ENCODE measurements around the gene PRPSAP2.
"Not testable (repeated sequence)": the region's sequence is repeated elsewhere in the genome, so short reads cannot be mapped to it uniquely, and the experiment has no call there.

The PRPSAP2 gene

GRCh38 chr17:18956021-18956420, 98.1 kb downstream of the PRPSAP2 start:
- H3K9me3 ChIP-seq (ENCODE audit: control insufficient read depth in 2 of 2, low read length in 2 of 2); H3K27ac ChIP-seq (ENCODE audit: low read length); H3K4me3 ChIP-seq (ENCODE audit: low read length in 2 of 2); H3K27me3 ChIP-seq (ENCODE audit: control insufficient read depth in 1 of 2, insufficient read depth in 2 of 2, low read length in 2 of 2); H3K9ac ChIP-seq (ENCODE audit: low read length in 2 of 2); H3K36me3 ChIP-seq (ENCODE audit: control insufficient read depth in 2 of 2, insufficient read depth in 2 of 2, low read length in 2 of 2); H3K4me1 ChIP-seq (ENCODE audit: control insufficient read depth, insufficient read depth, low read length): not testable (repeated sequence)

DNA sequence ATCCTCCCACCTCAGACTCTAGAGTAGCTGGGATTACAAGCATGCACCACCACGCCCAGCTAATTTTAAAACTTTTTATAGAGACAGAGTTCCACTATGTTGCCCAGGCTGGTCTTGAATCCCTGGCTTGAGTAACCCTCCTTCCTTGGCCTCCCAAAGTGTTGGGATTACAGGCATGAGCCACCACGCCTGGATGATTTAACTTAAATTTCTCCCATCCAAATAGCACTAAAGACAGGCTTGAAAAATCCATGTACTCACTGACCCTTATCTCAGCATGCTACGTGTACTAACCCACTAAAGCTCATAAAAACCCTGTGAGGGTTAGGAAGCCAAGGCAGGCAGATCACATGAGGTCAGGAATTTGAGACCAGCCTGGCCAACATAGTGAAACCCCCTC, 98.7 kb downstream of the PRPSAP2 start:
- no peaks in the 10 kb centered on the region for H3K9me3 ChIP-seq (ENCODE audit: control insufficient read depth in 2 of 2, low read length in 2 of 2)
- H3K36me3 ChIP-seq (ENCODE audit: control insufficient read depth in 2 of 2, insufficient read depth in 2 of 2, low read length in 2 of 2), result no peaks in the 10 kb centered on the region
- no peak overlapping the region for H3K9ac ChIP-seq (ENCODE audit: low read length in 2 of 2)
- H3K27ac ChIP-seq (ENCODE audit: low read length), result no peak overlapping the region
- H3K4me3 ChIP-seq (ENCODE audit: low read length in 2 of 2), result no peak overlapping the region
- peaks cover 11% of the 10 kb centered on the region for H3K4me1 ChIP-seq (ENCODE audit: control insufficient read depth, insufficient read depth, low read length)
- no peaks in the 10 kb centered on the region for H3K27me3 ChIP-seq (ENCODE audit: control insufficient read depth in 1 of 2, insufficient read depth in 2 of 2, low read length in 2 of 2)

DNA sequence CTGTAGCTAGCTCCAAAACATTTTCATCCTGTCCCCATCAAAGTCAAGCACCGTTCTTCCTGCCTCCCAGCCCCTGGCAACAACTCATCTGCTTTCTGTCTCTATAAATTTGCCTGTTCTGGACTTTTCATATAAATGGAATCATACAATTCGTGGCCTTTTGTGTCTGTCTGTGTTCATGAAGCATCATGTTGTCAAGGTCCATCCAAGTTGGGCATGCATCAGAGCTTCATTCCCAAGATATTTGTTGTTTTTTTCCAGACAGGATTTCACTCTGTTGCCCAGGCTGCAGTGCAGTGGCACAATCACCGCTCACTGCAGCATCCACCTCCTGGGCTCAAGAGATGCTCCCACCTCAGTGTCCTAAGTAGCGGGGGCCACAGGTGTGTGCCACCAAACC, 99.9 kb downstream of the PRPSAP2 start:
- no peak overlapping the region for H3K4me3 ChIP-seq (ENCODE audit: low read length in 2 of 2)
- no peaks in the 10 kb centered on the region for H3K27me3 ChIP-seq (ENCODE audit: control insufficient read depth in 1 of 2, insufficient read depth in 2 of 2, low read length in 2 of 2)
- no peak overlapping the region for H3K27ac ChIP-seq (ENCODE audit: low read length)
- no peak overlapping the region for H3K9ac ChIP-seq (ENCODE audit: low read length in 2 of 2)
- H3K36me3 ChIP-seq (ENCODE audit: control insufficient read depth in 2 of 2, insufficient read depth in 2 of 2, low read length in 2 of 2), result no peaks in the 10 kb centered on the region
- H3K4me1 ChIP-seq (ENCODE audit: control insufficient read depth, insufficient read depth, low read length), result peaks cover 16% of the 10 kb centered on the region
- no peaks in the 10 kb centered on the region for H3K9me3 ChIP-seq (ENCODE audit: control insufficient read depth in 2 of 2, low read length in 2 of 2)

DNA sequence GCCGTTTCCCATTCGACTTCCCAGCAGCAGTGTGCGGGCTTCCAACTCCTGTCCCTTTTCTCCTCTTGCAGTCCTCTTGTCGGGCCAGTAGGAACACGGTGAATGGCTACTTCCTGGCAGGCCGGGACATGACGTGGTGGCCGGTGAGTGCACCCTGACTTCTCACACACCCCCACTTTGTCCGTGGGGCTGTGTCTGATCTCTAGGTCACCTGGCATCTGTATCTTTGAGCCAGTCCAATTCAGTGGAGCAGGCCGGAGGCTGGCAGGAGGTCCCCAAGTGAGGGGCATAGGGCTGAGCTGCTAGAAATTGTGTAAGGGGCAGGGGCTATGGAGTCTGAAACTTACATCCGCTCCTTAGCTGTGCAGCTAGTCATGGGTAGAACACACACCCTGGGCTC, 100.7 kb downstream of the PRPSAP2 start:
- no peaks in the 10 kb centered on the region for H3K27me3 ChIP-seq (ENCODE audit: control insufficient read depth in 1 of 2, insufficient read depth in 2 of 2, low read length in 2 of 2)
- H3K9me3 ChIP-seq (ENCODE audit: control insufficient read depth in 2 of 2, low read length in 2 of 2), result no peaks in the 10 kb centered on the region
- no peak overlapping the region for H3K4me3 ChIP-seq (ENCODE audit: low read length in 2 of 2)
- H3K4me1 ChIP-seq (ENCODE audit: control insufficient read depth, insufficient read depth, low read length), result peaks cover 16% of the 10 kb centered on the region
- no peak overlapping the region for H3K9ac ChIP-seq (ENCODE audit: low read length in 2 of 2)
- H3K27ac ChIP-seq (ENCODE audit: low read length), result no peak overlapping the region
- H3K36me3 ChIP-seq (ENCODE audit: control insufficient read depth in 2 of 2, insufficient read depth in 2 of 2, low read length in 2 of 2), result no peaks in the 10 kb centered on the region

DNA sequence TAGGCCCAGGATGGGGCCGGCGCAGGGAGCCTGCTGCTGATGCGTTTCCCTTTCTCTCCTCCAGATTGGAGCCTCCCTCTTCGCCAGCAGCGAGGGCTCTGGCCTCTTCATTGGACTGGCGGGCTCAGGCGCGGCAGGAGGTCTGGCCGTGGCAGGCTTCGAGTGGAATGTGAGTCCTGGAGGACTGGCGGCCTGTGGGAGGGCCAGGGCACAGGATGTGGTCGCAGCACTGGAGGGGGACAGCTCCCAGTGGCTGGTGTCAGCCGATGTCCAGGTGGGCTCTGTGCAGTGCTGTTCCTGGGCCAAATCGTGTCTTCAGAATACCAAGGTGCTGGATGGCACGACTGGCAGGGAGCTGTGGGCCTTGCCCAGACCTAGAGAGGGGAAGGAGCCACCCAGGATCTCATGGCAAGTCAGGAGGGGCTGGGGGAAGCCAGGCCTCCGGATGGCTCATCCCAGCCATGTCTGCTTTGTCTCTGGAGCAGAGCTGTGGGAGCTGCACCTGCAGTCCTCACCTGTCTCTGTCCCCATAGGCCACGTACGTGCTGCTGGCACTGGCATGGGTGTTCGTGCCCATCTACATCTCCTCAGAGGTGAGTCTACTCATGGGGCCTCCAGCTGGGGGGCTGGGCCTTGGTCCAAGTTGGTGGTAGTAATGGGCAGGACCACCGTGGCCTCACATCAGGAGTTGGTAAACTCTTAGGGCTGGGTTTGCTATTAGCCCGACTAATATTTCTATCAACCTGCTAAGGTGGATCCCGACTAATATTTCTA, 101.3 kb downstream of the PRPSAP2 start:
- H3K9me3 ChIP-seq (ENCODE audit: control insufficient read depth in 2 of 2, low read length in 2 of 2), result no peaks in the 10 kb centered on the region
- no peak overlapping the region for H3K27ac ChIP-seq (ENCODE audit: low read length)
- no peaks in the 10 kb centered on the region for H3K27me3 ChIP-seq (ENCODE audit: control insufficient read depth in 1 of 2, insufficient read depth in 2 of 2, low read length in 2 of 2)
- no peaks in the 10 kb centered on the region for H3K36me3 ChIP-seq (ENCODE audit: control insufficient read depth in 2 of 2, insufficient read depth in 2 of 2, low read length in 2 of 2)
- H3K4me3 ChIP-seq (ENCODE audit: low read length in 2 of 2), result no peak overlapping the region
- no peak overlapping the region for H3K9ac ChIP-seq (ENCODE audit: low read length in 2 of 2)
- peaks cover 16% of the 10 kb centered on the region for H3K4me1 ChIP-seq (ENCODE audit: control insufficient read depth, insufficient read depth, low read length)

GRCh38 chr17:18959845-18960240, 101.9 kb downstream of the PRPSAP2 start:
- Histone ChIP-seq H3K4me1 (ENCODE audit: control insufficient read depth, insufficient read depth, low read length) (peaks cover 16% of the 10 kb centered on the region), H3K9ac (ENCODE audit: low read length in 2 of 2) (no peak overlapping the region), H3K36me3 (ENCODE audit: control insufficient read depth in 2 of 2, insufficient read depth in 2 of 2, low read length in 2 of 2) (no peaks in the 10 kb centered on the region), H3K4me3 (ENCODE audit: low read length in 2 of 2) (no peak overlapping the region), H3K27ac (ENCODE audit: low read length) (no peak overlapping the region), H3K9me3 (ENCODE audit: control insufficient read depth in 2 of 2, low read length in 2 of 2) (no peaks in the 10 kb centered on the region), H3K27me3 (ENCODE audit: control insufficient read depth in 1 of 2, insufficient read depth in 2 of 2, low read length in 2 of 2) (no peaks in the 10 kb centered on the region)

DNA sequence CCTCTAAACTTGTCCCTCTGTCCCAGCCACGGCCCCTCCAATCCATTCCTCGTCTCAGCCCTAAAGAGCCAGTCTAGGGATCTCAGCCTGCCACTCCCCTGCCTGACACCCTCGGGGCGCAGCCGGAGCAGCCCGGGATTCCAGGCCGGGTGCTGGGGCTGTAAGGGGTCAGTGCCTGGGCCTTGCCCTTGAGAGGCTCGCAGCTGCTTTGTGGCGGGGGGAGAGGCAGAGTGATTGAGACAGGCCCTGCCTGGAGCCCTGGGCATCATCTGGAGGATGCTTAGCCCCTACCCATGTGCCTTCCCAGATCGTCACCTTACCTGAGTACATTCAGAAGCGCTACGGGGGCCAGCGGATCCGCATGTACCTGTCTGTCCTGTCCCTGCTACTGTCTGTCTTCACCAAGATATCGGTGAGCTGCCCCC, 102.3 kb downstream of the PRPSAP2 start:
- Histone ChIP-seq H3K4me3 (ENCODE audit: low read length in 2 of 2) (no peak overlapping the region), H3K9me3 (ENCODE audit: control insufficient read depth in 2 of 2, low read length in 2 of 2) (no peaks in the 10 kb centered on the region), H3K4me1 (ENCODE audit: control insufficient read depth, insufficient read depth, low read length) (peaks cover 16% of the 10 kb centered on the region), H3K36me3 (ENCODE audit: control insufficient read depth in 2 of 2, insufficient read depth in 2 of 2, low read length in 2 of 2) (no peaks in the 10 kb centered on the region), H3K27me3 (ENCODE audit: control insufficient read depth in 1 of 2, insufficient read depth in 2 of 2, low read length in 2 of 2) (no peaks in the 10 kb centered on the region), H3K27ac (ENCODE audit: low read length) (no peak overlapping the region), H3K9ac (ENCODE audit: low read length in 2 of 2) (no peak overlapping the region)

- no peak overlapping the region for H3K27ac ChIP-seq (ENCODE audit: low read length)
- H3K4me1 ChIP-seq (ENCODE audit: control insufficient read depth, insufficient read depth, low read length), result peaks cover 16% of the 10 kb centered on the region
- no peaks in the 10 kb centered on the region for H3K9me3 ChIP-seq (ENCODE audit: control insufficient read depth in 2 of 2, low read length in 2 of 2)
- no peak overlapping the region for H3K4me3 ChIP-seq (ENCODE audit: low read length in 2 of 2)
- H3K9ac ChIP-seq (ENCODE audit: low read length in 2 of 2), result peak overlapping the region in 1 of 2 donors; percentile 21
- no peaks in the 10 kb centered on the region for H3K36me3 ChIP-seq (ENCODE audit: control insufficient read depth in 2 of 2, insufficient read depth in 2 of 2, low read length in 2 of 2)
- H3K27me3 ChIP-seq (ENCODE audit: control insufficient read depth in 1 of 2, insufficient read depth in 2 of 2, low read length in 2 of 2), result no peaks in the 10 kb centered on the region
Measured at GRCh38 chr17:18960803-18961511, 103.0 kb downstream of the PRPSAP2 start.

DNA sequence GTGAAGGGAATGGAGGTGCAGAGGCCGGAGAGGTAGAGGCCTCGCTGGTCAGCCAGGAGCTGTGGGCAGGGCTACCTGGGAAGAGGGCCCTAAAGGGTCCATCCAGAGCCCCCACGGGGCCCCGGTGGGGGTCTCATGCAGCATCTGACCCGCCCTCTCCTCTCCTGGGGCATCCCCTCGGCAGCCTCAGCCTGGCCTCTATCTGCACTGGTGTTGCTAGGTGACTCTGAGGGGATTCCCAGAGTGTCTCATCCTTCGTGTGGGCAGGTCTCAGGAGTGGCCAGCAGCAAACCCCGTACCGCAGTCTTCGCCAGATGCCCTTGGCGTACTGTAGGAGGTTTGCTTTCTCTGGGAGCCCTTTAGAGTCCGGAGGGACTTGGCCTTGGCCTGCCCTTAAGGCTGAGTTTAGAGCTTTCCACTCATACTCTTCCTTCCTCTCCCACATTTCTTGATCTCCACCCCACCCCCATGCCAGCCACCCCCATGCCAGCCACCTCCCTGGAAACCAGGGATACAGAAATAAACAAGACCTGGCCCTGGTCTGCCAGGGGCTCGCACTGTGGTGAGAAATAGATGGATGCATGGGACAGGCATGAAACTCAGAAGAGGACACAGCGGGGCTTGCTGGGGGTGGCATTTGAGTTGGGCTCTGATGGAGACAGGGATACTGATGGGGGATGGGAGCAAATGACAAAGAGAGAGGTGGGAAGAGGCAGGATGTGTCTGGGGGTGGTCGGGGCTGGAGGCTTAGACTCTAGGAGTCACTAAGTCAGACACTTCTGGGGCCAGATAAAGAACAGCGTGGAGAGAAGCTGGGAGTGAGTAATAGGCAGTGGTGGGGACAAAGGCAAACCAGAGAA, 103.9 kb downstream of the PRPSAP2 start:
- Histone ChIP-seq H3K9me3 (ENCODE audit: control insufficient read depth in 2 of 2, low read length in 2 of 2) (no peaks in the 10 kb centered on the region), H3K36me3 (ENCODE audit: control insufficient read depth in 2 of 2, insufficient read depth in 2 of 2, low read length in 2 of 2) (no peaks in the 10 kb centered on the region), H3K4me1 (ENCODE audit: control insufficient read depth, insufficient read depth, low read length) (peaks cover 16% of the 10 kb centered on the region), H3K27ac (ENCODE audit: low read length) (no peak overlapping the region), H3K4me3 (ENCODE audit: low read length in 2 of 2) (no peak overlapping the region), H3K27me3 (ENCODE audit: control insufficient read depth in 1 of 2, insufficient read depth in 2 of 2, low read length in 2 of 2) (no peaks in the 10 kb centered on the region), H3K9ac (ENCODE audit: low read length in 2 of 2) (peak overlapping the region in 1 of 2 donors; percentile 21)

DNA sequence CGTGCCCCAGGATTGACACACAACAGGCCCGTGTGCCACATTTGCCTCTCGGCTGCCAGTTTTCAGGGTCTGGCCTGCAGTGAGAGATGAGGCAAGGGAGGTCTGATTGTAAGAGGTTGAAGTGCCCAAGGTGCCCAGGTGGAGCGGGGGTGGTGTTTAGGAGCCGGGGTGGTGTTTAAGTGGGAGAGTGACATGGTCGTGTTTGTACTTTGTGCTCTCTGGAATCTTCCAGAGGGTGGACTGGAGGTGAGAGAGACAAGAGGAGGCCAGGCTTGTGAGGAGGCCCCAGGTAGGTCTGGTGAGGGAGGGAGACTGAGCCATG, 104.5 kb downstream of the PRPSAP2 start:
- no peaks in the 10 kb centered on the region for H3K27me3 ChIP-seq (ENCODE audit: control insufficient read depth in 1 of 2, insufficient read depth in 2 of 2, low read length in 2 of 2)
- H3K9me3 ChIP-seq (ENCODE audit: control insufficient read depth in 2 of 2, low read length in 2 of 2), result no peaks in the 10 kb centered on the region

More for the DNA sequence above, 104.5 kb downstream of the PRPSAP2 start:
- H3K4me3 ChIP-seq (ENCODE audit: low read length in 2 of 2), result no peak overlapping the region
- no peak overlapping the region for H3K27ac ChIP-seq (ENCODE audit: low read length)
- H3K36me3 ChIP-seq (ENCODE audit: control insufficient read depth in 2 of 2, insufficient read depth in 2 of 2, low read length in 2 of 2), result no peaks in the 10 kb centered on the region
- H3K9ac ChIP-seq (ENCODE audit: low read length in 2 of 2), result no peak overlapping the region
- peaks cover 16% of the 10 kb centered on the region for H3K4me1 ChIP-seq (ENCODE audit: control insufficient read depth, insufficient read depth, low read length)

Measured in stomach smooth muscle (tissue), 2 donors.